HG02938 (cell line): ENCODE results near the gene MYEOV.

Source experiments
- ATAC-seq: cut with Tn5 transposase; IDR thresholded peaks from one replicate; pipeline ENCODE4 v1.9.1; 2021; ENCODE audit warnings: mild to moderate bottlenecking, moderate library complexity; ENCODE audit not compliant: unreplicated experiment

The MYEOV gene

GRCh38 chr11:69265210-69265609 lies 28.7 kb upstream of the MYEOV start:
- ATAC-seq, result no peak

GRCh38 chr11:69265911-69266510 lies 27.9 kb upstream of the MYEOV start:
- no peak for ATAC-seq

GRCh38 chr11:69267395-69267805 lies 26.6 kb upstream of the MYEOV start:
- ATAC-seq, result no peak

GRCh38 chr11:69268911-69269310 lies 25.0 kb upstream of the MYEOV start:
- no peak for ATAC-seq

- no peak for ATAC-seq
Measured at GRCh38 chr11:69269388-69269787, 24.6 kb upstream of the MYEOV start.

GRCh38 chr11:69269926-69270697 lies 23.8 kb upstream of the MYEOV start:
- ATAC-seq, result no peak

GRCh38 chr11:69270941-69271340 lies 23.0 kb upstream of the MYEOV start:
- no peak for ATAC-seq

- ATAC-seq, result no peak
Measured at GRCh38 chr11:69272055-69272454, 21.9 kb upstream of the MYEOV start.

- ATAC-seq, result no peak
Measured at GRCh38 chr11:69272831-69273485, 21.0 kb upstream of the MYEOV start.

GRCh38 chr11:69273571-69273970 lies 20.4 kb upstream of the MYEOV start:
- ATAC-seq, result no peak

GRCh38 chr11:69274531-69275016 lies 19.4 kb upstream of the MYEOV start:
- no peak for ATAC-seq

- ATAC-seq, result no peak
Measured at GRCh38 chr11:69275178-69275577, 18.8 kb upstream of the MYEOV start.

- no peak for ATAC-seq
Measured at GRCh38 chr11:69276165-69276564, 17.8 kb upstream of the MYEOV start.

GRCh38 chr11:69277074-69277809 lies 16.7 kb upstream of the MYEOV start:
- no peak for ATAC-seq

GRCh38 chr11:69278091-69278867 lies 15.7 kb upstream of the MYEOV start:
- no peak for ATAC-seq

GRCh38 chr11:69280451-69280850 lies 13.5 kb upstream of the MYEOV start:
- ATAC-seq, result no peak

- ATAC-seq, result no peak
Measured at GRCh38 chr11:69280994-69281393, 13.0 kb upstream of the MYEOV start.

- no peak for ATAC-seq
Measured at GRCh38 chr11:69283446-69283845, 10.5 kb upstream of the MYEOV start.

- ATAC-seq, result no peak
Measured at GRCh38 chr11:69284081-69284511, 9.9 kb upstream of the MYEOV start.

GRCh38 chr11:69285091-69285490 lies 8.9 kb upstream of the MYEOV start:
- no peak for ATAC-seq
